D721Med (cell line): ENCODE measurements around the gene SERPINE1.

ENCODE experiments used
- DNase-seq: peaks from one replicate; pipeline ENCODE4 v3.0.0; 2011; ENCODE audit warnings: low spot score; ENCODE audit not compliant: insufficient read length
- FAIRE-seq: peaks from 2 replicates; lab custom pipeline; 2011; peaks lifted over from hg19 to GRCh38; lab: Jason Lieb, UNC
- TF ChIP-seq, protein P1 (sequence below): IDR thresholded peaks from 2 replicates; pipeline ENCODE4 v1.5.1; 2012; ENCODE audit warnings: mild to moderate bottlenecking, control low read depth; ENCODE audit not compliant: insufficient read depth; ENCODE audit errors: missing control alignments

Gene SERPINE1

GRCh38 chr7:101165958-101166647 is 39.2 kb downstream of the SERPINE1 start:
- no peak for FAIRE-seq
- DNase-seq: no peak
- TF ChIP-seq, protein P1, sequence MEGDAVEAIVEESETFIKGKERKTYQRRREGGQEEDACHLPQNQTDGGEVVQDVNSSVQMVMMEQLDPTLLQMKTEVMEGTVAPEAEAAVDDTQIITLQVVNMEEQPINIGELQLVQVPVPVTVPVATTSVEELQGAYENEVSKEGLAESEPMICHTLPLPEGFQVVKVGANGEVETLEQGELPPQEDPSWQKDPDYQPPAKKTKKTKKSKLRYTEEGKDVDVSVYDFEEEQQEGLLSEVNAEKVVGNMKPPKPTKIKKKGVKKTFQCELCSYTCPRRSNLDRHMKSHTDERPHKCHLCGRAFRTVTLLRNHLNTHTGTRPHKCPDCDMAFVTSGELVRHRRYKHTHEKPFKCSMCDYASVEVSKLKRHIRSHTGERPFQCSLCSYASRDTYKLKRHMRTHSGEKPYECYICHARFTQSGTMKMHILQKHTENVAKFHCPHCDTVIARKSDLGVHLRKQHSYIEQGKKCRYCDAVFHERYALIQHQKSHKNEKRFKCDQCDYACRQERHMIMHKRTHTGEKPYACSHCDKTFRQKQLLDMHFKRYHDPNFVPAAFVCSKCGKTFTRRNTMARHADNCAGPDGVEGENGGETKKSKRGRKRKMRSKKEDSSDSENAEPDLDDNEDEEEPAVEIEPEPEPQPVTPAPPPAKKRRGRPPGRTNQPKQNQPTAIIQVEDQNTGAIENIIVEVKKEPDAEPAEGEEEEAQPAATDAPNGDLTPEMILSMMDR: no peak

GRCh38 chr7:101166648-101166908 is 39.7 kb downstream of the SERPINE1 start:
- no peak for FAIRE-seq
- TF ChIP-seq, protein P1: no peak
- DNase-seq: no peak

DNA sequence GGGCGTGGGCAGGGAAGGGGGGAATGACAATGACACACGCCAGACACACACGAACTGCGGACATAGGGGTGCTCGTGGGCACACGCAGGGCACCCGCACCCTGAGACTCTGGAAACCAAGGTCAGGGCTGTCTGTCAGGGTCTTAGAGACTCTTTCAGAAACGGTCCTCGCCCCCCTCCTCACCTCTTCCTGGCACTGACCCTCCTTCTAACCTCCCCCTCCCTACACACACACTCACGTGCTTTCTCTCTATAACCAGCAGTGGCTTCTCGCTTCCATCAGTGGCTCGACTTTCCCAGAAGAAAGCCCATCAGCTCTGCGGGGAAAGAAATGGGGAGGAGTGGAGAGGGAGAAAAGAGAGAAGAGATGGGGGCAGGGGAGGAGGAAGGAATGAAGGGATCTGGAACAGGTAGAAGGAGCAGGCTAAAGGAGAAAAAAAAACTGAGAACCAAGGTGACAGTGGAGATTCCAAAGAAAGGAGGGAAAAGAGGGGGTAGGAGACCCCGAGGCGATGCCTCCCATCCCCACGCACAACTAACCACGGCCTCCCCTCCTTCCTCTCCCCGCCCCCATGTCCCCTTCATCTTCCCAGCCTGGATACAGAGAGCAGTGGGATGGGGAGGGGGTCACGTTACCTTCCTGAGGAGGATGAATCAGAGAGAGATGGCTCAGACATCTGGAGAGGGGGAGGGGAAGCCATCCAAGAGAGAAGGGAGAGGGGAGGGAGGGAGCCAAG is 40.2 kb downstream of the SERPINE1 start:
- FAIRE-seq: no peak
- DNase-seq: no peak
- TF ChIP-seq, protein P1: no peak

DNA sequence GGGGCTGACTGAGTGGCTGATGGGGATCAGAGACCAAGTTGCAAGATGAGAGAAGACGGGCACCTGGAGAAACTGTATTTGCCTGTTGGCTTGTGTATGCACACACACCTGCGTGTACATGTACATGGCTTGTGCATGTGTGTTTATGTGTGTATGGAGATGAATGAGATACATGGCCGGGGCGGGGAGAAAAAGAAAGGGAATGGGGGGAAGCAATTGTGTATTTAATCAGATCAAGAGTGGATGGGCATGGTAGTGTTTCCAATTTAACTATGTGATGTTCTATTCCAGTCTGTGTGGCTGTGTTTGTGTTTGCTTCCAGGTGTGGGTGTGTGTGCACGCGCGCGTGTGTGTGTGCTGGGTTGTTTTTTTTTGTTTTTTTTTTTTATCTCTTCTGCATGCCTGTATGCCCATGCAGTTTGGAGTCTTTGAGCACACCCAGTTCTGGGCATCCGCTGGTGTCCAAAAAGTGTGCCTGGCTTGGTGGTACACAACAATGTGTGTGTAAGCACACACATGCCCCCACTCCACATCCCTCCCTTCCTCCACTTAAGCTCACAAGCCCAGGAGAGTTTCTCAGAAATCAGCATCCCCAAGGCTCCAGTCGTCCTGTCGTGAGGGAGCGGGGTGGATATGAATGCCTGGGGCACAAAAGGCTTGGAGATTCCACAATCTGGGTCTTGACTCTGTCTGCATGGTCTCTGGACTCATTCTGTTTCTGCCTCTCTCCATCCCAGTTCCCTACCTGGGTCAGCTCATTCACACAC is 40.9 kb downstream of the SERPINE1 start:
- DNase-seq (no peak), FAIRE-seq (no peak)
- TF ChIP-seq, protein P1: no peak

GRCh38 chr7:101168412-101169049 is 41.6 kb downstream of the SERPINE1 start:
- FAIRE-seq: no peak
- TF ChIP-seq, protein P1: no peak
- no peak for DNase-seq

DNA sequence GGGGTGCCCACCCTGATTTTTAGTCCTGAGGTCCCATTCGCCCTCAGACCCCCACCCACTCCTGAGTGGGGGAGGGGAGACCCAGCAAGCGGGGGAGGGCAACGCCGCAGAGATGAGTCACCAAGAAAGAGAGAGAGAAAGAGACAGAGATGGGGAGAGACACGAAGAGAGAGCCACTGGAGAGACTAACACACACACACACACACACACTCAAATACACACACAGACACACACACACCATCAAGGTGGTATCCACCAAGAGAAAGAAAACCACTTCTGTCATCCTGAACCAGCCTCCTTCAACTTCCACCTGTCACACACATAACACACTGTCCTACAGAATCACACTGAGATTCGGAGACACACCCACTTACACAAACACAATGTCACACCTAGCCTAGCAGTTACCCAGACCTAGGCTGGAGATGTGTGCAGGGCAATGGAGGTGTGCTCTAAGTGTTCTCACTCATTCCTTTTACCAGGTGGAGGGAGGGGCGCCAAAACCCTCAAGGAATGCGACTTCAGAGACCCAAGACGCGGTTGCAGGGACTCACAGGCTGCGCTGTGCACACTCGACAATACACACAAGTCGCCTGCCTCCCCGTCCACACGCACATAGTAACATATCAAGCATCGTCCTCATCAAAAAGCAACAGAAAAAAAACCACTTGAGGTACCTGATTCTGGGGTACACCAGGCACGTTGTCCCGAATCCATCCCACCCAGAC is 42.4 kb downstream of the SERPINE1 start:
- FAIRE-seq: no peak
- TF ChIP-seq, protein P1: no peak
- no peak for DNase-seq
